Measurements from ENCODE around the gene MICU1.
"Not testable (repeated sequence)": the region's sequence is repeated elsewhere in the genome, so short reads cannot be mapped to it uniquely, and the experiment has no call there.

The MICU1 gene

DNA sequence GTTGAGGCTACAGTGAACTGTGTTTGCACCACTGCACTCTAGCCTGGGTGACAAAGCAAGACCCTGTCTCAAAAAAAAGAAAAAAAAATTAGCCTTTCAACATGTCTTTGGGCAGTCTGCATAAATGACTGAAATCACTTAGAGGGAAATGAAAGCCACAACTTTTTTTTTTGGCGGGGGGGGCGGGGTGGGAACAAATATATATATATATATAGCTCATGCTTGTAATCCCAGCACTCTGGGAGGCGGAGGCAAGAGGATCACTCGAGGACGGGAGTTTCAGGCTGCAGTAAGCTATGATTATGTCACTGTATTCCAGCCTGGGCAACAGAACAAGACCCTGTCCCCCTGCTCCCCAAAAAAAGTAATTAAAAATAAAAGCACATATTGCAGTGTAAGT, 23.4 kb upstream of the MICU1 start:
- Mint-ChIP-seq H3K27me3 (ENCODE audit: low read depth, poor library complexity) (peaks cover 3% of the 10 kb centered on the region), H3K4me3 (no peak overlapping the region), H3K4me1 (no peaks in the 10 kb centered on the region), H3K27ac (no peak overlapping the region), H3K36me3 (ENCODE audit: low read depth) (no peaks in the 10 kb centered on the region), H3K9me3 (no peaks in the 10 kb centered on the region)
- TF ChIP-seq, protein P1, sequence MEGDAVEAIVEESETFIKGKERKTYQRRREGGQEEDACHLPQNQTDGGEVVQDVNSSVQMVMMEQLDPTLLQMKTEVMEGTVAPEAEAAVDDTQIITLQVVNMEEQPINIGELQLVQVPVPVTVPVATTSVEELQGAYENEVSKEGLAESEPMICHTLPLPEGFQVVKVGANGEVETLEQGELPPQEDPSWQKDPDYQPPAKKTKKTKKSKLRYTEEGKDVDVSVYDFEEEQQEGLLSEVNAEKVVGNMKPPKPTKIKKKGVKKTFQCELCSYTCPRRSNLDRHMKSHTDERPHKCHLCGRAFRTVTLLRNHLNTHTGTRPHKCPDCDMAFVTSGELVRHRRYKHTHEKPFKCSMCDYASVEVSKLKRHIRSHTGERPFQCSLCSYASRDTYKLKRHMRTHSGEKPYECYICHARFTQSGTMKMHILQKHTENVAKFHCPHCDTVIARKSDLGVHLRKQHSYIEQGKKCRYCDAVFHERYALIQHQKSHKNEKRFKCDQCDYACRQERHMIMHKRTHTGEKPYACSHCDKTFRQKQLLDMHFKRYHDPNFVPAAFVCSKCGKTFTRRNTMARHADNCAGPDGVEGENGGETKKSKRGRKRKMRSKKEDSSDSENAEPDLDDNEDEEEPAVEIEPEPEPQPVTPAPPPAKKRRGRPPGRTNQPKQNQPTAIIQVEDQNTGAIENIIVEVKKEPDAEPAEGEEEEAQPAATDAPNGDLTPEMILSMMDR (IDR thresholded peaks at IDR 0.05), result no peak
- DNase-seq, result no peak

DNA sequence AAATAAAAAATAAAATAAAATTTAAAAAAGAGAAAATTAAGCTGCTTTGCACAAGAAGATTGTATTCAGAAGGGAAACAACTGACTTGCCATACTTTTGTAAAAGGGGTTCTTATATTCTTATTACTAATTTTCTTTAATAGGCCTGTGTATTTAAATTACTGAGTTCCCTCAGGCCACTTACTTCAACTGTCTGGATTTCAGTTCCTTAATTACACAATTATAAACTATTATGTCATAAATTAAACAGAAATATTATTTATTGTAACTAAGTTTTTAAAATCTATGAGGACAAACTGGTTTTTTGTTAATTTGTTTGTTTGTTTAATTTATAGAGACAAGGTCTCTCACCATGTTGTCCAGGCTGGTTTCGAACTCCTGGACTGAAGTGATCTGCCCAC, 22.4 kb upstream of the MICU1 start:
- Mint-ChIP-seq H3K36me3 (ENCODE audit: low read depth) (no peaks in the 10 kb centered on the region), H3K9me3 (no peaks in the 10 kb centered on the region), H3K27me3 (ENCODE audit: low read depth, poor library complexity) (peaks cover 3% of the 10 kb centered on the region), H3K27ac (no peak overlapping the region), H3K4me1 (no peaks in the 10 kb centered on the region), H3K4me3 (no peak overlapping the region)
- TF ChIP-seq, protein P1 (IDR thresholded peaks at IDR 0.05), result no peak
- no peak for DNase-seq

DNA sequence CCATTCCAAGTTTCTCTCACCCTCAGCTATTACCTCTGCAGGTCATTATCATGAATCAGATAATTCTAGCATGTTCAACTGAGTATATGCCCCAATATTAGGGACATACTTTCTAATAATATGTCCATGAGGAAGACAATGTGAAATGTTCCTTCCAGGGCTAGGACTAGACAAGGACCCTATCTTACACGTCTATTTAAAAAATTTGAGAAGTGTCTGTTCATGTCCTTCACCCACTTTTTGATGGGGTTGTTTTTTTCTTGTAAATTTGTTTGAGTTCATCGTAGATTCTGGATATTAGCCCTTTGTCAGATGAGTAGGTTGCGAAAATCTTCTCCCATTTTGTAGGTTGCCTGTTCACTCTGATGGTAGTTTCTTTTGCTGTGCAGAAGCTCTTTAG, 21.1 kb upstream of the MICU1 start:
- not testable (repeated sequence) for DNase-seq; H3K9me3 Mint-ChIP-seq; H3K4me3 Mint-ChIP-seq; H3K27ac Mint-ChIP-seq; H3K36me3 Mint-ChIP-seq (ENCODE audit: low read depth); H3K4me1 Mint-ChIP-seq; H3K27me3 Mint-ChIP-seq (ENCODE audit: low read depth, poor library complexity)

DNA sequence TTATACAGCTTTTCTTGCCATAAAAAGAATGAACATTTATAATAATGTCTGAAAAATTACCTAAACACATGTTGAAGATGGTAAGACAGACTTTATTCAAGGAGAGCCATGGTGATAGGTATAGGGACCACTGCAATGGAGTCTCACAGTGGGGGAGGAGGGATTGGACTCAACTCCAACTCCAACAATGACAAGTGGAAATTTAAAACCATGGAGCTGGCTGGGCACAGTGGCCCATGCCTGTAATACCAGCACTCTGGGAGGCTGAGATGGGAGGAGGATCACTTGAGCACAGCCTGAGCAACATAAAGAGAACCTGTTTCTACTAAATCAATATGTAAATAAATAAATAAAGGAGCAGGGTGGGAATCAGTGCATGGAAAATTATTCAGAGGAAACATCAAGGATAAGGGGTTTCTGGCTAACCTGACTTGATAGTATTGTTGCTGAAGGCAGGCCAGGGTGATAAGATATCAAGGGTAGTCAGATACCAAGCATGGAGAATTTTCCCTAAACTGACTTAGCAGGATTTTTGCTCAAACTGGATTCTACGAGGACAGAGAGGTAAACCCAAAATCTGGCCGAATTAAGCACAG, 19.5 kb upstream of the MICU1 start:
- Mint-ChIP-seq H3K27me3 (ENCODE audit: low read depth, poor library complexity) (no peaks in the 10 kb centered on the region), H3K36me3 (ENCODE audit: low read depth) (no peaks in the 10 kb centered on the region), H3K4me3 (no peak overlapping the region), H3K27ac (no peak overlapping the region), H3K9me3 (no peaks in the 10 kb centered on the region), H3K4me1 (no peaks in the 10 kb centered on the region)
- DNase-seq, result no peak
- TF ChIP-seq, protein P1 (IDR thresholded peaks at IDR 0.05), result no peak

DNA sequence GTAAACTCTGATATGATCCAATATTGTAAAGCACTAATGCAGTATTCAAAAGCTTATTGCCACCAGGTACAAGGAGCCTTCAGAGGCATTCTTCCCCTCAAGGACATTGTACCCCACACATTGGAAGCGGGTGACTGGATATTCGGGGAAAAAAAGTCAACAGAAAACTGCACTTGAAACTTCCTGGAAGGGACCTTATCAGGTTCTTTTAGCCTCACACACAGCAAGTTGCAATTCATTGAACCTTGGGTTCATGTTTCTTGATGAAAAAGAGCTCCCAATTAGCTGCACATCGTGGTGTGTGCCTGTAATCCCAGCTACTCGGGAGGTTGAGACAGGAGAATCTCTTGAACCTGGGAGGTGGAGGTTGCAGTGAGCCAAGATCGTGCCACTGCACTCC, 16.4 kb upstream of the MICU1 start:
- H3K4me3 Mint-ChIP-seq, result no peak overlapping the region
- no peaks in the 10 kb centered on the region for H3K4me1 Mint-ChIP-seq
- H3K27me3 Mint-ChIP-seq (ENCODE audit: low read depth, poor library complexity), result no peaks in the 10 kb centered on the region
- no peak overlapping the region for H3K27ac Mint-ChIP-seq
- H3K9me3 Mint-ChIP-seq, result peaks cover 13% of the 10 kb centered on the region
- TF ChIP-seq, protein P1 (IDR thresholded peaks at IDR 0.05), result no peak
- H3K36me3 Mint-ChIP-seq (ENCODE audit: low read depth), result no peaks in the 10 kb centered on the region
- DNase-seq, result no peak

DNA sequence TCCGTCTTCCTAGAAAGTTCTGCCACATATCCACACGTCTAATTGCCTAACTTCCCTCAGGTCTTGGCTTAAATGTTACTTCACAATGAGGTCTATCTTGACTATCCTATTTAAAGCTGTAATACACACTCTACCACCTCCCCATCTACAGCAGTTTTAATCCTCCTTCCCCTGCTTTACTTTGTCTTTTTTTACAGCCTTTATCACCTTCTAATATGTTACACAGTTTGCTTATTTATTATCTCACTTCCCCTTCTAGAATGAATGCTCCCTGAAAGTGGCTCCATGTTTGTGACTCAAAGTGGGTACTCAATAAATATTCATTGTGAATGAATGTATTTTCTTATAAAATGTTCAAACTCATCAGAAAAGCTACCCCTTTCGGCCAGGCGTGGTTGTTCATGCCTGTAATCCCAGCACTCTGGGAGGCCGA, 13.6 kb upstream of the MICU1 start:
- no peak for DNase-seq
- H3K27ac Mint-ChIP-seq, result peak overlapping the region; percentile 27
- TF ChIP-seq, protein P1 (IDR thresholded peaks at IDR 0.05), result no peak
- no peaks in the 10 kb centered on the region for H3K36me3 Mint-ChIP-seq (ENCODE audit: low read depth)
- H3K4me3 Mint-ChIP-seq, result no peak overlapping the region
- H3K4me1 Mint-ChIP-seq, result no peaks in the 10 kb centered on the region
- peaks cover 15% of the 10 kb centered on the region for H3K9me3 Mint-ChIP-seq
- H3K27me3 Mint-ChIP-seq (ENCODE audit: low read depth, poor library complexity), result no peaks in the 10 kb centered on the region
